Activated naive CD4-positive, alpha-beta T cell treated with Interleukin-2 at 50 U/mL for 16 hours (primary cell): ENCODE measurements around the gene WDR59.
"Not testable (repeated sequence)": the region's sequence is repeated elsewhere in the genome, so short reads cannot be mapped to it uniquely, and the experiment has no call there.

Experiments used
- DNase-seq: peaks from one replicate; pipeline ENCODE4 v3.0.0-alpha.2; 2020

Gene WDR59

DNA sequence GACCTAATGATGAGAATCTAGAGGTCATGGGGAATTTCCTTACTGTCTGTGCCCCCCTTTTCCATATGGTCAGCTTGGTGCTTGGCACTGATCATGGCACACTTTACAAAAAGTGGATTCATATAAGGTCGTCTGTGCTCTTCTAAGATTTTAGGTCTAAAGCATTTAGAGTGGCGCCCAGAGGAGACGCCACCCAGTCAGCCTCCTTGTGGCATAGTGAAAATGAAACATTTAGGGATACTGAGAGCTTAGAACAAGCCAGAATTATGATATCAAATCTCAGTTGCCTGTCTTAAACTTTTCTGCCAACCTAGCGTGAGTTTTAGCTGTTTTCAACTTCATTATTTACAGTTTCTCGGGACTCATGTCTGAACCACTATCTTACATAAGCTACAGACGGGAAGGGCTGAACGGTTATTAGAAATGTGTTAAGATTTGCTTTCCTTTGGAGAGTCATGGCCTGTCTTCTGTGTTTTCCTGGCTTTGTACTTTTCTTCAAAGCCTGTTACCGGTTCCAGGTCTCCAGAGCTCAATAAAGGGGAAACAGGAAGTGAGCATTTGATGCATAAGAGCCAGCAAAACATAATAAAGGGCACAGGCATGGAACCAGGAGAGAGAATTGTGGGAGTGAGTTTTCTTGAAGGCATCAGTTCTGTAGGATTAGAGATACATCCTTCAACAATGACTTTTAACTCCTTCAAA, 27.6 kb upstream of the WDR59 start:
- DNase-seq = peak; percentile 12

DNA sequence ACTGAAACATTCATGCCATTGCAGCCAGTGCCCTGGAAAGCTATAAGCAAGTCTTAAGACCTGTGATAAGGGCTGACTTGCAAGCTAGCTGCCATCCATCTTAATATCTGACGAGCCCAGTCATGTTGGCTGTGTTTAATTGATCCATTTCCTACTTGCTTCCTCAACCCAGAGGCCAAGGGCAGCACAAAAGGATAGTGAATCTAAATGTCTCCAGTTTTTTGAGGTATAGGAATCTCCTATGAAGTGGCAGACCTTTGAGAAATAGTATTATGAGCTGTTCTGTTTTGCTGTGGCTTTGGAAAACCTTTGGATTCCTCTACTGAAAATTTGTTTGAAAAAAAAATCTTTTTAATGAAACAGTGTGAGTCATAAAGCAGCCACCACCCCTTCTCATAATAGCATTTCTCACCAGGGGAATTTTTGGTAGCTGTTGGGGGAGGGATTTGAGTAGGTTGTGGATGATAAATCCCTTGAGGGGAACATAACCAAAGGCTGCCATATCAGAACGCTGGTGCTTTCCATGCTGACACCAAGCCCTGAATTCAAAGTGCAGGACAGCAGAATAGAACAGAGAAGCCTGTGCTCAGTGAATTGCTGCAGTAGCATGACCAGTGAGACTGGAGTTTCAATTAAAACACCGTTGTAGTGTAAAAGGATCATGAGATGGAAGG, 26.8 kb upstream of the WDR59 start:
- peak; percentile 68 for DNase-seq

DNA sequence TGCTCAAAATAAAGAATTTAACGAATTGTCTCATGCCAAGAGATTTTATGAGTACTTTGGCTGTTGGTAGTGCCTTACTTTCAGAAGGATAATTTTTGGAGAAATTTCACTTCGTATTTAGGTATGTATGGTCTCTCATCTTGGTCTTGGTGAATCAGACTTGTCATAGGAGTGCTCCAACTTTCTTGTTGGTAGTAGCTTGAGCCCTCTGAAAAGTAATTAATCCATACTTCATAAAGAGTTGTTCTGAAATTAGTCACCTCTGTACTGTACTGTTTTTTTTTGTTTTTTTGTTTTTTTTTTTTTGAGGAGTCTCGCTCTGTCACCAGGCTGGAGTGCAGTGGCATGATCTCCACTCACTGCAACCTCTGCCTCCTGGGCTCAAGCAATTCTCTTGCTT, 25.5 kb upstream of the WDR59 start:
- no peak for DNase-seq

DNA sequence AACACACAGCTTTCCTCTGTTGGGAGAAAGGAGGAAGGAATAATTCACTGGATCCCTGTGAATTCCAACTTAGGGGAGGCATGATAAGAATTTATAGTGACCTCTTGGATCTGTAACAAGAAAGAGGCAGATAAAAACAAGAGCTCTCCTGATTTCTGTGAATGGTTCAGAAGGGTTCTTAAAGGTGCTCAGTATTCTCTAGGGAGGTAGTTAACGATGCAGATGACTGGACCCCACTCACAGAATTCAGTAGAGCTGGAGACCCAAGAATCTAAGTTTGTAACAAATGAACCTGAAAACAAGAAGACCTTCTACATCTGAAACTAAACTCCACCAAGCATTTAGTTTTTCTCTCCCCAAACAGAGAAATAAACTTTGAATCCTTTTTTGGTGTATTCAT, 22.5 kb upstream of the WDR59 start:
- no peak for DNase-seq

DNA sequence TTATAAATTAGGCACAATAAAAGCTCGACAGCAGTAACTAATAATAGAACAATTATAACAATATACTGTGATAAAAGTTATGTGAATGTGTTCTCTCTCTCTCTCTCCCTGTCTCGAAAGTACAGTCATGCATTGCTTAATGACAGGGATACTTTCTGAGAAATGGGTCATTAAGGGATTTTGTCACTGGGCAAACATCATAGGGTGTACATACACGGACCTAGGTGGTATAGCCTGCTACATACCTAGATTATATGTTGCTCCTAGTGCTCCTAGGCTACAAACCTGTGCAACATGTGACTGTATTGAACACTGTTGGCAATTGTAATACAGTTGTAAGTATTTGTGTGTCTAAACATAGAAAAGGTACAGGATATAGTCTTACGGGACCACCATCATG, 20.8 kb upstream of the WDR59 start:
- no peak for DNase-seq

DNA sequence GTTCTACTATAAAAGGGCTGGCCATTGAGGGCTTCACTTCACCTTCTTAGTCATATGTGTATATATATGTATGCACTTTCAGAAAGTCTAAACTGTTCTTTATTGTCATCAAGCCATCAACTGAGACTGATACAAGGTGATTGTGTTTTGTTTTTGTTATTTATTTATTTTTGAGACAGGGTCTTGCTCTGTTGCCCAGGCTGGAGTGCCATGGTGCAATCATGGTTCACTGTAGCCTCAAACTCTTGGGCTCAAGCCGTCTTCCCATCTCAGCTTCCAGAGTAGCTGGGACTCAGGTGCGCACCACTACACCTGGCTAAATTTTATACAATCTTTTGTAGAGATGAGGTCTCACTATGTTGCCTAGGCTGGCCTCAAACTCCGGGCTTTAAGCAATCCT, 19.5 kb upstream of the WDR59 start:
- DNase-seq = no peak

DNA sequence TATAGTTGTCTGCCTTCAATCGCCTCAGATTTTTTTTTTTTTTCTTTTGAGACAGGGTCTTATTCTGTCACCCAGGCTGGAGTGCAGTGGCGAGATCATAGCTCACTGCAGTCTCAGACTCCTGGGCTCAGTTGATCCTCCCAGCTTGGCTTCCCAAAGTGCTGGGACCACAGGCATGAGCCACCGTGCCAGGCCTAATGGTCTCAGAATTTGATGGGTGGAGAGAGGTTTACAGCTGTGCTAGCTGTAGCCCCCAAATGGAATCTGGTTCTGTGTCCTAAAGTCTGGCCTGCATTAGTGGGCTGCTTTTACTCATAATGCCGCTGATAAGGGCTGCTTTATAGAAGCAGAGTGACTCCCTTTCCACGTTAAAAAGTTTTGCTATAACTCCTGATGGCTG, 19.0 kb upstream of the WDR59 start:
- DNase-seq = no peak

DNA sequence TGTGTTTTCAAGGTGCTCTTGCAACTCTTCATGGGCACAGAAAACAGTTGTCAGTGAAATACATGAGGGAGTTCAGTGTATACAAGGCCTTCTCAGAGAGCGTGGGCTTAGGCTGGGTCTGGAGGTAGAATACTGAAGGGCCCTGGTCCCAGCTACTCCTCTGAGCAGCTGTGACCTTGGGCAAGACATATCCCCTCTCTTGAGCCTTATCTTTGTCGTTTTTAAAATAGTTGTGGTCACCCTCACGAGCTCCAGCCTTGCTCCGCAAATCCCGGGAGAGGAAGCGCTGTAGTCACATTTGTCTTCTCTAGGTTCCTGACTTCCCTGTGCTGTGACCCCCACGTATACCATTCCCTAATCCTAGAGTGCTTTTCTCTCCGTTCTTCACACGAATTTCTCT, 17.6 kb upstream of the WDR59 start:
- DNase-seq = no peak

DNA sequence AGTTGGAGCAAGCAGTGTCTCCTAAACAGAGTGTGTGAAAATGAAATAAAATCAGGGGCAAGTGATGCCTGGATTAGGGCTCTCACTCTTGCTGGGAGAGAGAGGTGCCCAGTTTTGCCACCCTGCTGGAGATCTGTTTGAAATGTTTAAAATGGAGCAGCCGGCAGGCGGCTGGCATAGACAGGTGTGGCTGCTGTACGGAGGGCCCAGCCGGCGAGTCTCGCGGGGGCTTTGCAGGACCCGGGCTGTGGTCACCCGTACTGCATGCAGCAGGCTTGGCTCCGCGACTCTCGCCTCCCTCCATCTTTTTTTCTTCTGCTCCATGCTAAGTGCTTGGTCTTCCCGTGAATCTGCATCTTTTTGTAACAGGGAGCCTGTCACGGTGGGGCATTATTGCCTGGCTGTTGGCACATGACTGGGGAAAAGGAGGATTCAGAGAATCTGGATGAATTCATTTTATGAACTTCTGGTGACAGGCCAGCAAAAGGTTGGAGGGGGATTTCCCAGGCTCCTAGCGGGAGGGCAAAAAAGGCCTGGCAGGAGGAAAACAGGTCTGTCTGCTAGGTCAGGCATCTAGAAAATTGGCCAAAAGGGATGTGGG, 15.7 kb upstream of the WDR59 start:
- no peak for DNase-seq

DNA sequence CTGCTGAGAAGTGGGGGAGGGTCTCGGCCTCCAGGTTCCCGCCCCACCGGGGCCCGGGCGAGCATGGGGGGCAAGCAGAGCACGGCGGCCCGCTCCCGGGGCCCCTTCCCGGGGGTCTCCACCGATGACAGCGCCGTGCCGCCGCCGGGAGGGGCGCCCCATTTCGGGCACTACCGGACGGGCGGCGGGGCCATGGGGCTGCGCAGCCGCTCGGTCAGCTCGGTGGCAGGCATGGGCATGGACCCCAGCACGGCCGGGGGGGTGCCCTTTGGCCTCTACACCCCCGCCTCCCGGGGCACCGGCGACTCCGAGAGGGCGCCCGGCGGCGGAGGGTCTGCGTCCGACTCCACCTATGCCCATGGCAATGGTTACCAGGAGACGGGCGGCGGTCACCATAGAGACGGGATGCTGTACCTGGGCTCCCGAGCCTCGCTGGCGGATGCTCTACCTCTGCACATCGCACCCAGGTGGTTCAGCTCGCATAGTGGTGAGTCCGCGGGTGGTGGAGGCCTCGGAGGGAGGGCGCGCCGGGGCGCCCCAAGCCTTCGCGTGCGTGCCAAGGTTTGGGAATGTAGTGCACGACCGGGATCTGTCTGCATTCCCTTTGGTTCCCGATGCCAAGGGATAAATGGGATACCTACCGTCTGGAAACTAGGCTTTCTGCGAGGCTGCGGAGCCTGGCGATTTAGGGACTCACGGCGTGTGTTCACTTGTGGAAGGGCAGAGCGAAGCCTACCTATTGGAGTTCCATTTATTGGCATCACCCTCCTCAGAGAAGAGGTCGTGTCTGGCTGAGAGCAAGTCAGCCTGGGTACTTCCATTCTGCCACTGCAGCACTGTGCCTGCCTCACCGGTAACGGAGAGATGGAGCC, 14.9 kb upstream of the WDR59 start:
- peak; percentile 64 for DNase-seq

DNA sequence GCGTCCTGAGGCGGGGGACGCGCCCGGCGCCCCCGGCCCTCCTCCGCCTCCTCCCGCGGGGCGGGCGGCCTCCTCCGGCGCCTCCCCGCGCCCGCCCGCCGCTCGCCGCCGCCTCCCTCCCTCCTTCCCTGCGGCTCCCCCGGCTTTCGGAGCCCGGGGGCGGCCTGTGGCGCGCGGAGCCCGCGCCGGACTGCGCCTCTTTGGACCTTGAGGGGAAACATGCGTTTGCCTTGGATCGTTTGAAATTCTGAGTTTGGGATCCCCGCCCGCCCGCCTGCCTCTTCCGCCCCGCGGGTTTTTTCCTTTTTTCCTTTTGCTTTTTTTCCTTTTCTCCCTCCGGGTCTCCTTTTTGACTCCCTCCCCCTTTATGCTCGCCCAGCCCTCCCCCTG, 14.3 kb upstream of the WDR59 start:
- peak; percentile 38 for DNase-seq

DNA sequence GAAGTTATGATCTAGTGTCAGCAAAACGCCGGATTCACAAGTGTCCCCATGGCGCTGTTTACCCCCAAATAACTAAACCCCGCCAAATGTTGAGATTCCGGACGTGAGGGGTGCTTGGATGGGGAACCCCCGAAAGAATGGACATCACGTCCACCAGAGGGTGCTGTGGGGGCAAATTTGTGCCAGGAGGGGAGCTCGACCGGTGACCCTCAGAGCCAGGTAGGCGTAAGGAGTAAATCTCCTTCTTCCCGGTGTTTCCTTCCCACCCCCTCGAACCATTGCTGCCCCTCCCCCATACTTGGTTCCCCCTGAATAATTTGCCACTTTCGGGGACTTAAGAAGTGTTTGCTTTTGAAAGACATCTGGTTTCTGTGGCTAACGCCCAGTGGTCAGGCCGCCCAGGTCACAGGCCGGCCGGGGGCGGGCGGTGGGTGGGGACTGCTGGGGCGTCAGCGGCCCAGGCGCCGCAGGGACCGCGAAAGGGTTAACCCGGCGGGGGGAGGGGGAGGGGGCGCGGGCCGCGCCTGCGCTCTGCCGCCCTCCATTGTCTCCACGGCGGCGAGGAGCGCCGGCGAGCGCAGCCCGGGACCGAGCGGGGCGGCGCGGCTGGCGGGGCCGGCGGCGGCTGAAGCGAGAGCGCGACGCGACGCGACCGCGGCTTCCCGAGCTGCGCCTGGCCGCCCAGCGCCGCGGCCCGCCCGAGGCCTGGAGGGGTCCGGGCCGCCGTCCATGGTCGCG, 13.7 kb upstream of the WDR59 start, which contains the start of gene ZNRF1:
Gene ZNRF1 (plus strand): TSS at position 544 of the 738 bp plus-strand sequence. CDS start 648 bp downstream, outside the sequence.
- peak; percentile 82 for DNase-seq

DNA sequence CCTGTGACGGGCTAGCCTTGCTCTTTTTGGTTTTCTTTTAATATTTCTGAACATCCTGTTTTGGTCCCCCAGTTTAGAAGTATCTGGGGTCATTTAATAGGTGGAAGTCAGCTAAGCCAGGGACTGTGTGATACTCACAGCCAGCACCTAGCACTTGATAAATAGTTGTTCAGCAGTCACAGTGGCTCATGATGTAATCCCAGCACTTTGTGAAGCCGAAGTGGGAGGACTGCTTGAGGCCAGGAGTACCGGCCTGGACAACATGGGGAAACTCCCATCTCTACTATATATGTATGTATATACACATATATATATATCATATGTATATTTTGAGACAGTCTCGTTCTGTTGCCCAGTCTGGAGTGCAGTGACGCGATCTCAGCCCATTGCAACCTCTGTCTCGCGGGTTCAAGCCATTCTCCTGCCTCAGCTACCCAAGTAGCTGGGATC, 12.1 kb upstream of the WDR59 start:
- DNase-seq = no peak

DNA sequence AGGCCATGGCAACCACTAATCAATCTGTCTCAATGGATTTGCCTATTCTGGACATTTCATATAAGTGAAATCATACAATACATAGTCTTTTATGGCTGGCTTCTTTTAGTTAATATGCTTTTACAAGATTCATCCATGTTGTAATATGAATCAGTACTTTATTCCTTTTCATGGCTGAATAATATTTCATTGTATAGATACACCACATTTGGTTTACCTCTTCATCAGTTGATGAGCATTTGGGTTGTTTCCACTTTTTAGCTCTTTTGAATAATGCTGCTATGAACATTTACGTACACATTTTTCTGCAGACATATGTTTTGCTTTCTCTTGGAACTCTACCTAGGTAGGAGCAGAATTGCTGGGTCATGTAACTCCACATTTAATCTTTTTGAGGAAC, 11.1 kb upstream of the WDR59 start:
- DNase-seq = no peak

DNA sequence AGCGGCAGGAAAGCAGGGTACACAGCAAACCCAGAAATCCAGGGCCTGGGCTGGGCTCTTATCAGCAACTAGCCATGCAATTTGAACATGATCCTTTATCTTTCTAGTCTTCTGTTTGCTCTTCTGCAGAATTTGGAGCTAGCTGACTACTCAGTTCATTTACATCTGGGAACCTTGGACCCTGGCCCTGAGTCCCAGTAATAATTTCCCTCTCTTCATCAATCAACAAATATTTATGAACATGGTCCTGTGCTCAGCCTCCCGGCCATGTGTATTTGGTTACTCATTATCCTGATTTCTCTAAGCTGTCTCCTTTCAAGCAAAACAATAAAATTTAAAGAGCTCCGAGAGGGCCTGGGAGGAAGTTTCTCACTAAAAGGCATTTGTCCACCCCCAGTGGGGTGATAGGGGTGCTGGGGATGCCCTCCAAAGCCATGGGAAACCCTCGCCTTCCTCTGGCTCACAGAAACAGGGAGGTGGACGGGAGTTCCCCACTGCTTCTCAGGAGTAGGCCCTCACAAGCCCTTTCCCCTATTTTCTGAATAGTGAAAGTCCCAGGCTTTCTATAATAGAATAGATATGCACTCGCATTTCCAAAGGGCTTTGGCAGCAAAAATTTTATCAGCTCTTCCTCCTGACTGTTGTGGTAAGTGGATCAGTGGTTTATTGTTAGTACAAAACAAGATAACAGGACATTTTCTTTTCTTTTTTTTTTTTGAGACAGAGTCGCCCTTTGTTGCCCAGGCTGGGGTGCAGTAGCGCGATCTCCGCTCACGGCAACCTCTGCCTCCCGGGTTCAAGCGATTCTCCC, 6.9 kb upstream of the WDR59 start:
- DNase-seq = no peak

DNA sequence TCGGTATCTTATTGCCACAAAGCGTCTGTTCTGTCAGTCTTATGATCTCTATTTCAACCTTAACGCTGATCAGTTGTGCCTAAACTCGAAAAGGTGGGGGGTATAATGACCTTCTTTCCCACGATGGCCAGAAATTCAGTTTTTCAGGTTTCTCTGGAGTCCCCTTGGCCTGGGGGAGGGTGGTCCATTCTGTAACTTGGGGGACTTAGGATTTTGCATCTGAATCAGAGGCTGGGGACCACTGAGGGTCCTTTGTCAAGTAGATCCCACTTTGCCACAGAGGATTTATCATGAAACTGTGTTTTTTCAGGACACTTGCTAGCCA, 6.3 kb upstream of the WDR59 start:
- DNase-seq = no peak

DNA sequence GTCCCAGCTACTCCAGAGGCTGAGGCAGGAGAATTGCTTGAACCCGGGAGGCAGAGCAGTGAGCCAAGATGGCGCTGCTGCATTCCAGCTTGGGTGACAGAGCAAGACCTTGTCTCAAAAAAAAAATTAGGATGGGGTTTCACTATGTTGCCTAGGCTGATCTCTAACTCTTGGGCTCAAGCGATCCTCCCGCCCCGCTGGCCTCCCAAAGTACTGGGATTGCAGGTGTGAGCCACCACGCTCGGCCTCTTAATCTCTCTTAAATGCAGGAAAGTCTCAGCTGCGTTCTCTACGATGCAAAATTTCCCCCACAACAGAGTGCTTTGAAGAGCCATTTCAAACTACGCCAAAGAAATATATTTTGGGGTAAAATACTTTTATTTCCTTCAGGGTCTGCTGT, 5.9 kb upstream of the WDR59 start:
- no peak for DNase-seq

DNA sequence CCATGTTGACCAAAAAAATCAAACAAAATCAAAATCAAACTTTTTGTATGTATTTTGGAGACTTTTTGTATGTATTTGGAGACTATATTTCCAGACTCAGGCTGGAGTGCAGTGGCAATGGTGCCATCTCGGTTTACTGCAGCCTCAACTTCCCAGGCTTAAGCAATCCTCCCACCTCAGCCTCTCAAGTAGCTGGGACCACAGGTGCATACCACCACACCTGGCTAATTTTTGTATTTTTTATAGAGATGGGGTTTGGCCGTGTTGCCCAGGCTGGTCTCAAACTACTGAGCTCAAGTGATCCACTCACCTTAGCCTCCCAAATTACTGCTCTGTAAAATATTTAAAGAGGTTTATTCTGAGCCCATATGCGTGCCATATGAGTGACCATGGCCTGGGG, 4.9 kb upstream of the WDR59 start:
- not testable (repeated sequence) for DNase-seq

DNA sequence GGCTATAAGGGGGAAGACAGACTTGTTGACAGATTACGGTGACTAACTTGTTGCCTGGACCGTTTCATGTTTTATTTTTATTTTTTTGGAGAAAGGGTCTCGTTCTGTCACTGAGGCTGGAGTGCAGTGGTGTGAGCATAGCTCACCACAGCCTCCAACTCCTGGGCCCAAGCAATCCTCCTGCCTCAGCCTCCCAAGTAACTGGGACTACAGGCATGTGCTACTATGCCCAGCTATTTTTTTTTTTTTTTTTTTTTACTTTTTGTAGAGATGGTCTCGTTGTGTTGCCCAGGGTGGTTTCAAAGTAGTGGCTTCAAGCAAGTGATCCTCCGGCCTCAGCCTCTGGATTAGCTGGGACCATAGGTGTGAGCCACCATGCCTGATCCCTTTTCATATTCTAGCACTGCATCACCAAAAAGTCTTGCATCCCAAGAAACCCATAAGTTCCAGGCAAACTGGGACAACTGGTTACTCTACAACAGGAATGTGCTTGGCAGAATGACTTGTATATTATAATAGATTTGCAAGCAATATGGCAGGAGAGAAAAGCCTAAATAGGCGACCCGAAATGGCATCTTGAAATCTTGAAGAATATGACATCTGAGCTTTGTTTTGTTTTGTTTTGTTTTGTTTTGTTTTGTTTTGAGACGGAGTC, 2.2 kb upstream of the WDR59 start:
- no peak for DNase-seq

DNA sequence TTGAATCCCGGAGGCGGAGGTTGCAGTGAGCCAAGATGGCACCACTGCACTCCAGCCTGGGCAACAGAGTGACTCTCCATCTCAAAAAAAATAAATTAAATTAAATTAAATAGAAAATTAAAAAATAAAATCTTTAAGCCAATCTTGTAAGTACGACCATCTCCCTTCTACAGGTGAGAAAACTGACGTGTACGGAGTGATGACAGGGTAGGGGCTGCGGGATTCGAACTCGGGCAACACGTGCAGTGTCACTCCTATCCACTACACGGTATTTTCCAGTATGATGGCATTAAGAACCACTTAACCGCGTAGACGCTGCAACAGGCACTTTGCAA, 762 bp downstream of the WDR59 start:
- DNase-seq = peak; percentile 38

DNA sequence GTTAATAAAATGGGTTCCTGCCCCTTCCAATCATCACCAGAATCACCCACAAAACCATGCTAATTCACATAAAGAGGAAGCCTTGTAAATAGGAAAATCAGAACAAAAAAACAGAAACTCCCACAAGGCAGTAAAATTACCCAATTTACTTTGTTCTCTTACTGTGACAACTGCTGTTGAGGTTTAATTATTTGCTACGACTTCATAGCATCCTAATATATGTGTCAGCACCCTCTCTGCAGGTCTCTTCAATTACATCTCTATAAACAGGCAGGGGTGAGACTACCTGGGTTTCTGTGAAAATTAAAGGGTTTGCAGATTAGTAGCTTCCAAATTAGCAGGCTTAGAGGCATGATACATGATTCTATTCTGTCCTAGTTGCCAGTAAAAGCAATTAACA, 2.7 kb downstream of the WDR59 start:
- no peak for DNase-seq
